ENCODE measurements around the gene FBXL15. TPM values are rescaled to one million over a fixed set of nuclear protein-coding genes. Genes with fewer than 3 reads are reported as not detected.

Gene FBXL15
- total and polyA plus RNA-seq, 9 of the 15 experiments (the other 6 are each of a cell fraction or from before 2014, with no cell fraction given) = 0.08 to 25.9 (median 3.5) TPM

DNA sequence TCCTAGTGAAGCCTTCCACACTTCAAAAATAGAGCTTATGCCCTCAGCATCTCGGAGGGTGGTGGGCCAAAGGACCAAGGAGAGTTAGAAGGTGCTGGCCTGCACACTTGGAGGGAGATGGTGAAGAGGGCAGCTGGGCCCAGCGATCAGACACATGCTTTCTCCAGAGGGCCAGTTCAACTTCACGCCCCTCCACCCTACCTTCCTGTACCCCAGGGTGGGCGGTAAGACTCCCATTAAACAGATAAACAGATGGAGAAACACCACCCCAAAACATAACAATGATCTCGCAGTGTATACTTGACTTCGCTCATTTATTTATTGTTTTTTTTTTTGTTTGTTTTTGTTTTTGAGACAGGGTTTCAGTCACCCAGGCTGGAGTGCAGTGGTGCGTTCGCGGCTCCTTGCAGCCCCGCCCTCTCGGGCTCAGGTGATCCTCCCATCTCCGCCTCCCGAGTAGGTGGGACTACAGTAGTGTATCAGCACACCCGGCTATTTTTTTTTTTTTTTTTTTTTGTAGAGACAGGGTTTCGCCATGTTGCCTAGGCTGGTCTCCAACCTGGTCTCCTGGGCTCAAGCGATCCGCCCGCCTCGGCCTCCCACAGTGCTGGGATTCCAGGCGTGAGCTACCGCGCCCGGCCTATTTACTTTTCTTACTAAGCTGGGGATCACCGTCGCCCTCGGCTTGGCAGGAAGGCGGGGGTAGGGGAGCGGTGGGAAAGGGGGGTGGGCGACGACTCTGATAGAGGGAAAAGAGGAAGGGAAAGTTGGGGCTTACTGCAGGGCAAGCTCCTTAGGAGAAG, 28.9 kb downstream of the FBXL15 start (continued):
- TF ChIP-seq, protein P1, sequence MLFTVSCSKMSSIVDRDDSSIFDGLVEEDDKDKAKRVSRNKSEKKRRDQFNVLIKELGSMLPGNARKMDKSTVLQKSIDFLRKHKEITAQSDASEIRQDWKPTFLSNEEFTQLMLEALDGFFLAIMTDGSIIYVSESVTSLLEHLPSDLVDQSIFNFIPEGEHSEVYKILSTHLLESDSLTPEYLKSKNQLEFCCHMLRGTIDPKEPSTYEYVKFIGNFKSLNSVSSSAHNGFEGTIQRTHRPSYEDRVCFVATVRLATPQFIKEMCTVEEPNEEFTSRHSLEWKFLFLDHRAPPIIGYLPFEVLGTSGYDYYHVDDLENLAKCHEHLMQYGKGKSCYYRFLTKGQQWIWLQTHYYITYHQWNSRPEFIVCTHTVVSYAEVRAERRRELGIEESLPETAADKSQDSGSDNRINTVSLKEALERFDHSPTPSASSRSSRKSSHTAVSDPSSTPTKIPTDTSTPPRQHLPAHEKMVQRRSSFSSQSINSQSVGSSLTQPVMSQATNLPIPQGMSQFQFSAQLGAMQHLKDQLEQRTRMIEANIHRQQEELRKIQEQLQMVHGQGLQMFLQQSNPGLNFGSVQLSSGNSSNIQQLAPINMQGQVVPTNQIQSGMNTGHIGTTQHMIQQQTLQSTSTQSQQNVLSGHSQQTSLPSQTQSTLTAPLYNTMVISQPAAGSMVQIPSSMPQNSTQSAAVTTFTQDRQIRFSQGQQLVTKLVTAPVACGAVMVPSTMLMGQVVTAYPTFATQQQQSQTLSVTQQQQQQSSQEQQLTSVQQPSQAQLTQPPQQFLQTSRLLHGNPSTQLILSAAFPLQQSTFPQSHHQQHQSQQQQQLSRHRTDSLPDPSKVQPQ (CRISPR knock-in tag; IDR thresholded peaks at IDR 0.05; ENCODE audit: borderline replicate concordance) = no peak
- no peak for TF ChIP-seq TBL1XR1 (IDR thresholded peaks at IDR 0.05; ENCODE audit: low read length in 2 of 2)
- no peak for TF ChIP-seq BRF1 (IDR thresholded peaks at IDR 0.05; ENCODE audit: borderline replicate concordance, extremely low read depth, insufficient read length)
- no peak for TF ChIP-seq SLC30A9 (CRISPR knock-in tag; IDR thresholded peaks at IDR 0.05)
- TF ChIP-seq ZNF780A (CRISPR knock-in tag; IDR thresholded peaks at IDR 0.05) = no peak
- TF ChIP-seq PHF21A (IDR thresholded peaks at IDR 0.05; ENCODE audit: borderline replicate concordance, low read depth) = no peak
- no peak for TF ChIP-seq ADNP (tag; IDR thresholded peaks at IDR 0.05)
- TF ChIP-seq POLR2AphosphoS5 (IDR thresholded peaks at IDR 0.05; ENCODE audit: control insufficient read depth, insufficient read depth, low read depth, low read length) = peak; percentile 21
- no peak for TF ChIP-seq GATAD2A (IDR thresholded peaks at IDR 0.05)
- no peak for TF ChIP-seq GTF2A2 (tag; IDR thresholded peaks at IDR 0.05)
- TF ChIP-seq, protein P2, sequence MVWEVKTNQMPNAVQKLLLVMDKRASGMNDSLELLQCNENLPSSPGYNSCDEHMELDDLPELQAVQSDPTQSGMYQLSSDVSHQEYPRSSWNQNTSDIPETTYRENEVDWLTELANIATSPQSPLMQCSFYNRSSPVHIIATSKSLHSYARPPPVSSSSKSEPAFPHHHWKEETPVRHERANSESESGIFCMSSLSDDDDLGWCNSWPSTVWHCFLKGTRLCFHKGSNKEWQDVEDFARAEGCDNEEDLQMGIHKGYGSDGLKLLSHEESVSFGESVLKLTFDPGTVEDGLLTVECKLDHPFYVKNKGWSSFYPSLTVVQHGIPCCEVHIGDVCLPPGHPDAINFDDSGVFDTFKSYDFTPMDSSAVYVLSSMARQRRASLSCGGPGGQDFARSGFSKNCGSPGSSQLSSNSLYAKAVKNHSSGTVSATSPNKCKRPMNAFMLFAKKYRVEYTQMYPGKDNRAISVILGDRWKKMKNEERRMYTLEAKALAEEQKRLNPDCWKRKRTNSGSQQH (CRISPR knock-in tag; IDR thresholded peaks at IDR 0.05) = no peak
- TF ChIP-seq, protein P3, sequence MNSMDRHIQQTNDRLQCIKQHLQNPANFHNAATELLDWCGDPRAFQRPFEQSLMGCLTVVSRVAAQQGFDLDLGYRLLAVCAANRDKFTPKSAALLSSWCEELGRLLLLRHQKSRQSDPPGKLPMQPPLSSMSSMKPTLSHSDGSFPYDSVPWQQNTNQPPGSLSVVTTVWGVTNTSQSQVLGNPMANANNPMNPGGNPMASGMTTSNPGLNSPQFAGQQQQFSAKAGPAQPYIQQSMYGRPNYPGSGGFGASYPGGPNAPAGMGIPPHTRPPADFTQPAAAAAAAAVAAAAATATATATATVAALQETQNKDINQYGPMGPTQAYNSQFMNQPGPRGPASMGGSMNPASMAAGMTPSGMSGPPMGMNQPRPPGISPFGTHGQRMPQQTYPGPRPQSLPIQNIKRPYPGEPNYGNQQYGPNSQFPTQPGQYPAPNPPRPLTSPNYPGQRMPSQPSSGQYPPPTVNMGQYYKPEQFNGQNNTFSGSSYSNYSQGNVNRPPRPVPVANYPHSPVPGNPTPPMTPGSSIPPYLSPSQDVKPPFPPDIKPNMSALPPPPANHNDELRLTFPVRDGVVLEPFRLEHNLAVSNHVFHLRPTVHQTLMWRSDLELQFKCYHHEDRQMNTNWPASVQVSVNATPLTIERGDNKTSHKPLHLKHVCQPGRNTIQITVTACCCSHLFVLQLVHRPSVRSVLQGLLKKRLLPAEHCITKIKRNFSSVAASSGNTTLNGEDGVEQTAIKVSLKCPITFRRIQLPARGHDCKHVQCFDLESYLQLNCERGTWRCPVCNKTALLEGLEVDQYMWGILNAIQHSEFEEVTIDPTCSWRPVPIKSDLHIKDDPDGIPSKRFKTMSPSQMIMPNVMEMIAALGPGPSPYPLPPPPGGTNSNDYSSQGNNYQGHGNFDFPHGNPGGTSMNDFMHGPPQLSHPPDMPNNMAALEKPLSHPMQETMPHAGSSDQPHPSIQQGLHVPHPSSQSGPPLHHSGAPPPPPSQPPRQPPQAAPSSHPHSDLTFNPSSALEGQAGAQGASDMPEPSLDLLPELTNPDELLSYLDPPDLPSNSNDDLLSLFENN (IDR thresholded peaks at IDR 0.05; ENCODE audit: low read depth in 2 of 2, low read length in 2 of 2) = no peak
- TF ChIP-seq ZNF12 (CRISPR knock-in tag; IDR thresholded peaks at IDR 0.05) = no peak
